ENCODE results near the gene TCERG1L. TPM values are rescaled to one million over a fixed set of nuclear protein-coding genes. Genes with fewer than 3 reads are reported as not detected.
"Not testable (repeated sequence)": the region's sequence is repeated elsewhere in the genome, so short reads cannot be mapped to it uniquely, and the experiment has no call there.

TCERG1L gene
- total RNA-seq, 1 donor from 2014 or later = 0.91 TPM

DNA sequence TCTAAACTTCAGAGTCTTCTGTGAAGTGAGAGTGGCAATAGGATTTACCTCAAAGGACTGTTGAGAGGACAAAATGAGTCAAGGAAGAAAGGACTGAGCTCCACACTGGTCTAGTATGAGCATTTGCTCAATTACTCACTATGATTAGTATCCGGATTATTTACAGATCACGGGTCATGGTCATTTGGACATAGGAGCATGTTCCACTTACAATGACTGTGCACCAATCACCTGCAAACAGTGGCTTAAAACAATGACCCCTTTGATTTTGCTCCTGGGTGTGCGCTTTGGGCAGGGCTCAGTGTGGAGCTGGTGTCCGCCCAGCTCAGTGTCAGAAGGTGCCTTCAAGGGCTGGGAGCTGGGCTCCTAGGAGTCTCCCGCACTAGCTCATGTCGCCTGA is 225.4 kb downstream of the TCERG1L start:
- no peak for DNase-seq (ENCODE audit: low spot score)

DNA sequence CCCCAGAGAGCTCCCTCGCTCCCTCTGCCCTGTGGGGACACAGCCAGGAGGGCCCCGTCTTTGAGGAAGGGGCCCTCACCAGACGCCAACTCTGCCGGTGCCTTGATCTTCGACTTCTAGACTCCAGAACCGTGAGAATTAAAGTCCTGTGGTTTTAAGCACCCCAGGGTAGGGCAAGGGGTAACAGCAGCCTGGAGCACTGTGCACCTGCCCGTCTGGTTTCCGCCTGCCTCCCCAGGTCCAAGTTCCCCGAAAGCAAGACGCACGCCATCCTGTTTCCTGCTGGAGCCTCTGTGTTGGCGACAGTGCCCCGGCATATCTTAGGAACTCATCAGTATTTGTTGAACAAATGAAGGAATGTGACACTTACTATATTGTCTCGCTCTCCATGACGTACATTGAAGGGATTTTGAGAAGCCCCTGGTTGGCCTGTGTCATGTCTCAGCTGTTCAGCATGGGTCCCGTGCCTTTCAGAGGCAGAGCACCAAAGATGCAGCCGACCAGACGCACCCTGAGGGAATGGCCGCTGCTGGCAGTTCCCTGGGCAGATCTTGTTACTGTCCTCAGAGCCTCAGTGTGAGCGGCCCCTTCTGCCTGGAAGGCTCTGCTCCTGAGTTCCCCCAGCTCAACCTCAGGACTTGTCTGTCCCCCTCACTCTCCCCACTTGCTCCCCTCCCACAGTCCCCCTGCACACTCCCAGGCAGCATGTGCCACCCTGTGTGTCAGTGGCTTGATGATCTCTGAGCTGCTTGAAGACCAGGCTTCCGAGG is 226.2 kb downstream of the TCERG1L start:
- no peak for DNase-seq (ENCODE audit: low spot score)

DNA sequence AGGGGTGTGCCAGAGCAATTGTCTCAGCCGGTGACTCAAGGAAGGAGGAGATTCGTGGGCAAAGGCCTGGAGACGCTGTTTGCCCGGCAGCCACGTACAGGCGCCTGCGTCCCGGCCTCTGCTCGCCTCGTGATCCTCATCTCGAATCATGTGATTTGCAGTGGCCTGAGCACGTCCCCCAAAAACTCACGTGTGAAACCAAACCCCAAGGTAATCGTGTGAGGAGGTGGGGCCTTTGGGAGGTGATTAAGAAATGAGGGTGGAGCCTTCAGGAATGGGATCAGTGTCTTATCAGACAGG is 226.8 kb downstream of the TCERG1L start:
- no peak for DNase-seq (ENCODE audit: low spot score)

- no peak for DNase-seq (ENCODE audit: low spot score)
These were observed 227.4 kb downstream of the TCERG1L start for GRCh38 chr10:131083915-131084790.

DNA sequence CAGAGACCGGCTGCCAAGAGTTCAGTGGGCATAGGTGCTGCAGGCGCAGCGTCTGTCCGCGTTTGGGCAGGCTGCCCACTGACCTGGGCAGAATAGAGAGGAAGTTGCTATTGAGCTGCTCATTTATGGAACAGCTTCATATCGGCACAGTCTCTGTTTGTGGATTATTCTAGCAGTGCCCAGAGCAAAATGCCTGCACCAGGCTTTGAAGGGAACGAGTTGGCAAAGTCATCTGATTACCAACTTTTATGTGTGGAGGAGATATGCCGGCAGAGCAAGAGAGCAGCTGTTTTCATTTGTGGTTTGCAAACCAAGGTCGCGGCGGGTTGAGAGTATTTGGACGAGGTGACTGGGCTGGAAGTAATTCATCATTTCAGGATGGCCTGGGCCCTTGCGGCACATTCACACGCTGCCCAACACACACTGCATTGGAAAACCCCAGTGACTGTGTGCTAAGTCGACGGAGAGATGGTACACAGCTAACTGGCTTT is 228.5 kb downstream of the TCERG1L start:
- no peak for DNase-seq (ENCODE audit: low spot score)

DNA sequence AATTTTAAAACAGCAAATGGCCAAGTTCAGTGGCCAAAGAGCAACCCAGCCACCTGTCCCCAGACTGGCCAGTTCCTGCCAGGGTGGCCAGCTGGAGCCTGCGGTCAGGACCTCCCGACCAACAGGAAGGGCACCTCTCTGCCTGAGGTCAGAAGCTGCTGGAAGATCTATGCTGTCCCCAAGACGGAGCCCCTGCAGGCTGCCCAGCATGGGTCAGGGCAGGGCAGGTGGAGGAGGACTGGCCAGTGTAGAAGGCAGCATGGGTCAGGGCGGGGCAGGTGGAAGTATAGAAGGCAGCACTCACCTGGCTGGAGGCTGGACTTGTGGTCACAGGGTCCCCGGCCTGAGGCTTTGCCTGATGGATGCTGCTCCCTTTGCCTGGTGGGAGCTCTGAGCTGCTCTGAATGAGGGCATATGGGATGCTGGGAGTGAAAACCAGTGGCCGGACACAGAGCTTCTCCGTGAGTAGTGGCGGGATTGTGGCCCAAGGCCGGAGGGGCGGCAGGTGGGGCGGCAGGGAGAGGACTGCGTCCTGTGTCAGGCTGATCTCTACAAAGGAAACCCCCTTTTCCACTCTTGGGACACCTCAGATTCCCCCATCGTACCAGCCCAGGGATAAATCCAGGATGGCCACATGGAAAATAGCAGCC is 229.2 kb downstream of the TCERG1L start:
- DNase-seq (ENCODE audit: low spot score) = no peak

GRCh38 chr10:131081786-131082185 is 229.7 kb downstream of the TCERG1L start:
- DNase-seq (ENCODE audit: low spot score) = no peak

- DNase-seq (ENCODE audit: low spot score) = no peak
These were observed 230.1 kb downstream of the TCERG1L start for GRCh38 chr10:131081376-131081775.

DNA sequence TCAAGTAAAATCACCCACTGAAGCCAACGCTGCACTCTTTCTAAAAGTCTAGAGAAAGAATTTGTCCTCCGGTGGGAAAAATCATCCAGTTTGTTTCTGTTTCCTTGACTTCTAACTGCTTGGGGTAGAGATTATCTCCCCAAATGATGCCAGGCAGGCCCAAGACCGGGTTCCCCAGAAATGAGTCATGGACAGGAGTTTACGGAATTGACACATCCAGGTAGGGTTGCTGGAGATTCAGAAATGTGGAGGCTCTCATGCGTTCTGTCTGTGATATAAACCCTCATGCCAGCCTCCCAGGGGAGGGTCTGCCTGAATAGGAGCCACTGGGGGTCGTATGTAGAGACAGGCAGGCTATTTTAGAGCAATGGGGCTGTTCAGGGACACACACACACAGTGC is 230.9 kb downstream of the TCERG1L start:
- no peak for DNase-seq (ENCODE audit: low spot score)

GRCh38 chr10:131079314-131079713 is 232.2 kb downstream of the TCERG1L start:
- no peak for DNase-seq (ENCODE audit: low spot score)

GRCh38 chr10:131078882-131079280 is 232.6 kb downstream of the TCERG1L start:
- not testable (repeated sequence) for DNase-seq (ENCODE audit: low spot score)

DNA sequence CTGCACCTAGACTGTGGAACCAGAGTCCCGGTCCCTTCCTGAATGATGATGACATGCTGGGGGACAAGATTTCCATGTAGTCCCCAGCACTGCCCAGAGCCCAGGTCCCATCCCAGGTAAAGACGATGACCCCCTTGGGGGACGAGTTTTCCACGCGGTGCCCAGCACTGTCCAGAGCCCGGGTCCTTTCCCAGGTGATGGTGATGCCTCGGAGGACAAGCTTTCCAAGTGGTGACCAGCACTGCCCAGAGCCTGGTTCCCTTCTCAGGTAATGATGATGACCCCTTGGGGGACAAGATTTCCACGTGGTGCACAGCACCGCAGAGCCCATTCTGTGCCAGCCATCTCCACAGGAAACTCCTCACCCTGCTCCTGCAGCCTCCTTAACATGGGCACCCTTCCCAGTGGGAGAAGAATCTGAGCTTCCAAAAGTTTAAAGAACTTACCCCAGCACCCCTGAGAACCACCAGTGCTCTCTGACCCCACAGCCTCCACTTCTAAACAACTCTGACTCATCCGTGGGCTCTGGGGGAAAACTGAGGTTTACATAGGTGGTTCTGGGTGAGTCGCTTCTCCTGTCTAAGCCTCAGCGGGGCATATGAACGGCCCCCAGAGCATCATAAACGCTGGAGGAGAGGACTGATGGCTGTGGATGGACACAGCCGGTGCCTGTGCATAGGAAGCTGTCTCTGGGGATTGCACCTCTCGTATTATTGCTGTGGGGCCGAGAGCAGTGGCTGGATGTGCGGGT is 233.2 kb downstream of the TCERG1L start:
- no peak for DNase-seq (ENCODE audit: low spot score)

DNA sequence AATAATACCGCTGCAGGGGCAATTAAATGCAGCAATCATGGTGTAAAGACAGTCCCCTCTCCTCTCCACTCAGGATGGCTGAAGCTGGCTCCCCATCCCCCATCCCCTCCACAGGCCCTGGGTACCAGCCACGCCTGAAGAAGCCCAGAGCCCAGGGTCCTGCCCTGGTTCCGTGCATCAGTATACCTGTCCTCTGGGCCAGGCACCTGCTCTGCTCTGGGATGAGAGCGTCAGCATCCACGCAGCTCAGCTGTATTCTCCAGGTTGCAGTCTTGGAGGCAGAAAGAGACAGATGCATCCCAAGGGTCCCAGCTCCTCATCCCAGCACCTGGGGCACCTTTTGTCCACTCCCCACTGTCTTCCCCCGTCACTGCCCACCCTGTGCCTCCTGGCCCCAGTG is 233.8 kb downstream of the TCERG1L start:
- DNase-seq (ENCODE audit: low spot score) = no peak

- DNase-seq (ENCODE audit: low spot score) = no peak
These were observed 234.5 kb downstream of the TCERG1L start for GRCh38 chr10:131077031-131077430.

- no peak for DNase-seq (ENCODE audit: low spot score)
These were observed 235.2 kb downstream of the TCERG1L start for GRCh38 chr10:131076356-131076755.

DNA sequence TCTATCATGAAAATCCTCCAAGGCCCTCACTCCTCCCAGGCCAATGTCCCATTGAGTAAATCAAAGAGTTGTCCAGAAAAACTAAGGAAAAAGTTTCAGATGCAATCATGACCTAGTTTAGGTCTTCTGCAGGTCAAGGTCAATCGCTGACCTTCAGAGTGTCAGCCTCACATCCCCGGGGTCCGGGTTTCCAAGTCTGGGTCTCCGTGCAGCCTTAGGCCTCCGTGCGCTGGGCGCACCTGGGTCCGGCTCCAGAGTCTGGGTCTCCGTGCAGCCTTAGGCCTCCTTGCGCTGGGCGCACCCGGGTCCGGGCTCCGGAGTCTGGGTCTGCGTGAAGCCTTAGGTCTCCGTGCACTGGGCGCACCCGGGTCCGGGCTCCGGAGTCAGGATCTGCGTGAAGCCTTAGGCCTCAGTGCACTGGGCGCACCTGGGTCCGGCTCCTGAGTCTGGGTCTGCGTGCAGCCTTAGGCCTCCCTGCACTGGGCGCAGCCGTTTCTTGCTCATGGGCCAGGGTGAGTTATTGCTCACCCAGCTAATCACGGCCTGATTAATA is 236.2 kb downstream of the TCERG1L start:
- DNase-seq (ENCODE audit: low spot score) = no peak

DNA sequence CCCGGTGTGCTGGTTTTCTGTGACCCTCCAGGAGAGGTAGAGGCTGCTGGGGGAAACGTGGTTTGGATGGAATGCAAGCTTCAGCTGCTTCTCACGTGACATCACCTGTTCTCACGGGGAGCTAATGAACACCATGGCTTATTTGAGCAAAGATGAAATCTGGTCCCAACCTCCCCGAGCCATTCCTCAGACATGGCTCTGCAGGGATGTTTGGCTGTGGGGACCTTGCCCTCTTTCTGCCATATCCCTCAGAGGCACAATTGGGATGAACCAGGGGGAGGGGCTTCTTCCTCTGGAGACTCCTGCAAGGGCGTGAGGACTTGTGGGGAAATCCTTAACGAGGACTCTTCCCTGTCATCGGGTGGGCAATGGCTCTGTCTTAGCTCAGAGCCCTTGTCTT is 236.8 kb downstream of the TCERG1L start:
- no peak for DNase-seq (ENCODE audit: low spot score)

GRCh38 chr10:131073469-131074035 is 238.0 kb downstream of the TCERG1L start:
- DNase-seq (ENCODE audit: low spot score) = no peak

- DNase-seq (ENCODE audit: low spot score) = no peak
These were observed 238.7 kb downstream of the TCERG1L start for GRCh38 chr10:131072651-131073468.

GRCh38 chr10:131071721-131072120 is 239.8 kb downstream of the TCERG1L start:
- no peak for DNase-seq (ENCODE audit: low spot score)
